Keratinocyte (primary cell): ENCODE measurements around the gene ECE2. TPM values are rescaled to one million over a fixed set of nuclear protein-coding genes. Genes with fewer than 3 reads are reported as not detected.

Experiments used
- DNase-seq: peaks from one replicate; pipeline ENCODE4 v3.0.0-alpha.2; 2011; ENCODE audit warnings: low read depth, missing footprints, low spot score
- FAIRE-seq: peaks from 2 replicates; lab custom pipeline; 2011; peaks lifted over from hg19 to GRCh38; lab: Jason Lieb, UNC
- H2AFZ ChIP-seq: 2 replicates; pipeline ENCODE4 v1.6.0; 2012; ENCODE audit warnings: low read length, control low read depth, inconsistent platforms; ENCODE audit not compliant: control insufficient read depth
- H3K27ac ChIP-seq: 2 replicates; pipeline ENCODE4 v1.5.1; 2011; ENCODE audit warnings: low read length; ENCODE audit not compliant: control insufficient read depth, insufficient read depth
- H3K27me3 ChIP-seq: 3 replicates; pipeline ENCODE4 v1.6.0; 2011; ENCODE audit warnings: low read length; ENCODE audit not compliant: control insufficient read depth, insufficient read depth; ENCODE audit errors: extremely low read depth
- H3K36me3 ChIP-seq, 2 experiments: 2 replicates in 1 of 2; 3 replicates in 1 of 2; pipeline ENCODE4 v1.5.1; 2011; ENCODE audit warnings: low read length in 2 of 2, mild to moderate bottlenecking in 1 of 2; ENCODE audit not compliant: control insufficient read depth in 2 of 2, insufficient read depth in 2 of 2; ENCODE audit errors: extremely low read depth in 1 of 2
- H3K4me1 ChIP-seq: 3 replicates; pipeline ENCODE4 v1.5.1; 2011; ENCODE audit warnings: low read length; ENCODE audit not compliant: control insufficient read depth, insufficient read depth; ENCODE audit errors: extremely low read depth
- H3K4me2 ChIP-seq: 3 replicates; pipeline ENCODE4 v1.6.0; 2011; ENCODE audit warnings: low read depth, low read length; ENCODE audit not compliant: control insufficient read depth, insufficient read depth; ENCODE audit errors: extremely low read depth
- H3K4me3 ChIP-seq, 3 experiments: fragments of 200-600 bp in 1 of 3; sonication (generic) in 1 of 3; 2 replicates in 2 of 3; 3 replicates in 1 of 3; pipeline ENCODE4 v1.5.1; 2011 to 2016; ENCODE audit warnings: low read length in 3 of 3, mild to moderate bottlenecking in 3 of 3, control low read depth in 2 of 3, inconsistent platforms in 1 of 3, low read depth in 1 of 3, mixed read lengths in 1 of 3, mixed run types in 1 of 3, moderate library complexity in 1 of 3; ENCODE audit not compliant: control insufficient read depth in 2 of 3, insufficient read depth in 2 of 3; ENCODE audit errors: extremely low read depth in 1 of 3
- H3K79me2 ChIP-seq: 2 replicates; pipeline ENCODE4 v1.6.0; 2012; ENCODE audit warnings: low read length; ENCODE audit not compliant: control insufficient read depth, insufficient read depth
- H3K9ac ChIP-seq: 3 replicates; pipeline ENCODE4 v1.6.0; 2011; ENCODE audit warnings: low read length; ENCODE audit not compliant: control insufficient read depth, insufficient read depth; ENCODE audit errors: extremely low read depth
- H3K9me1 ChIP-seq: 3 replicates; pipeline ENCODE4 v1.6.0; 2011; ENCODE audit warnings: low read length; ENCODE audit not compliant: control insufficient read depth, insufficient read depth; ENCODE audit errors: extremely low read depth
- H3K9me3 ChIP-seq: 2 replicates; pipeline ENCODE4 v1.5.1; 2012; ENCODE audit warnings: low read depth, low read length; ENCODE audit not compliant: control insufficient read depth
- H4K20me1 ChIP-seq: 3 replicates; pipeline ENCODE4 v1.6.0; 2011; ENCODE audit warnings: low read length; ENCODE audit not compliant: control insufficient read depth, insufficient read depth; ENCODE audit errors: extremely low read depth
- CTCF ChIP-seq, 3 experiments: IDR thresholded peaks in 1 of 3; conservative IDR thresholded peaks in 1 of 3; optimal IDR thresholded peaks in 1 of 3; 2 replicates in 2 of 3; 3 replicates in 1 of 3; pipeline versions ENCODE3 to v1.5.1; 2011; ENCODE audit warnings: low read length in 3 of 3, mild to moderate bottlenecking in 3 of 3, moderate library complexity in 2 of 3, control low read depth in 1 of 3, inconsistent platforms in 1 of 3; ENCODE audit not compliant: insufficient read depth in 2 of 3; ENCODE audit errors: extremely low read depth in 1 of 3
- EZH2 ChIP-seq: IDR thresholded peaks from one replicate; pipeline ENCODE4 v1.6.1; 2012; ENCODE audit warnings: inconsistent platforms, mild to moderate bottlenecking, low read length, moderate library complexity
- dilution Hi-C: fragments of 300-500 bp; cut with MboI; formaldehyde crosslinking; loops from one replicate; pipeline ENCODE4 v1.7.0; 2020; ENCODE audit warnings: low sequenced_read_pairs; ENCODE audit not compliant: extremely low pct_ligation_motif_present
- polyA plus RNA-seq, 5 experiments: library from polyadenylated mRNA; depleted of rRNA in 3 of 5; stranded (reverse) in 3 of 5; stranded (forward) in 1 of 5; unstranded in 1 of 5; fragments of >200 nt; gene quantifications; 1 replicate in 1 of 5; 2 replicates in 3 of 5; 3 replicates in 1 of 5; pipeline versions ENCODE4 v1.2.1 to v1.2.3, GENCODE V29; 2011 to 2012; ENCODE audit warnings: missing spikeins in 2 of 5, low read depth in 1 of 5, low replicate concordance in 1 of 5

Gene ECE2
- polyA plus RNA-seq, 1 donor (not counting 4 experiments of a cell fraction or from before 2014, with no cell fraction given) = not detected

- H3K4me1 ChIP-seq = peaks cover 35% of the 10 kb centered on the region
- H2AFZ ChIP-seq = no peak overlapping the region
- peak overlapping the region; percentile 83 for H3K27ac ChIP-seq
- FAIRE-seq = no peak
- H3K36me3 ChIP-seq = peaks cover 7 to 28% of the 10 kb centered on the region in 2 experiments
- H3K4me2 ChIP-seq = peak overlapping the region; percentile 97
- peak overlapping the region; percentile 73 to 90 (median 87) for H3K4me3 ChIP-seq
- H3K9ac ChIP-seq = peak overlapping the region; percentile 77
- no peaks in the 10 kb centered on the region for H3K9me3 ChIP-seq
- no peak for TF ChIP-seq CTCF (optimal IDR thresholded peaks at IDR 0.05 in 1 of 3, IDR thresholded peaks at IDR 0.05 in 1 of 3, conservative IDR thresholded peaks at IDR 0.05 in 1 of 3; ENCODE audit: extremely low read depth in 1 of 3, insufficient read depth in 2 of 3, low read length in 3 of 3)
- no peak for TF ChIP-seq EZH2
- peaks cover 39% of the 10 kb centered on the region for H4K20me1 ChIP-seq
- peaks cover 52% of the 10 kb centered on the region for H3K79me2 ChIP-seq
- no peak for DNase-seq
- H3K27me3 ChIP-seq = no peaks in the 10 kb centered on the region
- dilution Hi-C loops = no loop called here
- no peaks in the 10 kb centered on the region for H3K9me1 ChIP-seq
Observed at GRCh38 chr3:184315543-184315867, 39.7 kb downstream of the ECE2 start.

GRCh38 chr3:184315871-184316661 is 40.2 kb downstream of the ECE2 start:
- Histone ChIP-seq H3K4me1 (peaks cover 37% of the 10 kb centered on the region), H4K20me1 (peaks cover 45% of the 10 kb centered on the region), H3K9me3 (no peaks in the 10 kb centered on the region), H3K9me1 (no peaks in the 10 kb centered on the region), H3K36me3 (peaks cover 8 to 34% of the 10 kb centered on the region in 2 experiments), H2AFZ (no peak overlapping the region), H3K4me3 (peak overlapping the region; percentile 73 to 90 (median 87)), H3K27ac (peak overlapping the region; percentile 83), H3K4me2 (peak overlapping the region; percentile 97), H3K79me2 (peaks cover 58% of the 10 kb centered on the region), H3K27me3 (no peaks in the 10 kb centered on the region), H3K9ac (peak overlapping the region; percentile 77)
- dilution Hi-C loops = no loop called here
- TF ChIP-seq EZH2 (no peak), CTCF (optimal IDR thresholded peaks at IDR 0.05 in 1 of 3, IDR thresholded peaks at IDR 0.05 in 1 of 3, conservative IDR thresholded peaks at IDR 0.05 in 1 of 3; ENCODE audit: extremely low read depth in 1 of 3, insufficient read depth in 2 of 3, low read length in 3 of 3) (no peak)
- FAIRE-seq = no peak
- no peak for DNase-seq
